Stomach (tissue), 4 donors: ENCODE data around the gene RPL28.

Experiments
- POLR2AphosphoS5 ChIP-seq, 3 donors: sonication (generic); formaldehyde crosslinking; IDR thresholded peaks; one replicate each; pipeline ENCODE4 v1.6.1; 2016; ENCODE audit warnings: antibody characterized with exemption in 3 of 3
- TF ChIP-seq, protein P1 (sequence below), 7 experiments: fragments of 450-650 bp in 4 of 7; fragments of 200-600 bp in 3 of 7; sonication (generic) in 3 of 7; IDR thresholded peaks; one replicate each; pipeline ENCODE4 v1.5.1; 2016 to 2019; ENCODE audit warnings: antibody characterized with exemption in 7 of 7, control low read depth in 2 of 7, mild to moderate bottlenecking in 1 of 7

DNA sequence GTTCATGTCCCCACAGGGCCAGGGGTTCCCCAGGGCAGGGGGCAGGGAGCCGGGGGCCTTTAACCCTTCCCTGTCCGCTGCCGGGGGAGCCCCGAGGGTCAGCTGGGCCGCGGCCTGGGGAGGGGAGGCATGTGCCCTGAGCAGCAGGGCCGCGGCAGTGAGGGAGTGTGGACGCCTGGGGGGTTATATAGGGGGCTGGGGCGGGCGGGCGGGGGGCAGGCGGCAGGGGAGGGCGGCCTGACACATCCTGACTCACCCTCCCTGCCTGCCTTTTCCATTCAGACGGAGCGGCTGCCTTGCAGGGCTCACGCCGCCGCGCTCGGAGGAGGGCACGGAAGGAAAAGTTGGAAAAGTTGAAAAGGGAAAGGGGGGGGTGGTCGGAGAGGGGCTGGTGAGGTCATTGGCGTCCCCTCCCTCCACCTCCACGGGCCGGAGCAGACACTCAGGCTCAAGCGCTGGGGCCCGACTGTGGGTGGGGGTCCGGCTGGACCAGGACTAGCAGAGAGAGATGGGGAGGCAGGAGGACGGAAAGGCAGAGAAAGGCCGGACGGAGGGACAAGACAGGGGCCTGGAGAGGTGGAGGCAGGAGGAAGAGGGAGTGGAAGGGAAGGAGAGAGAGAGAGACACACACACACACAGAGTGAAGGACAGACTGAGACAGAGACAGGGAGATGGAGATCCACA lies 15.3 kb upstream of the RPL28 start, which contains the start of gene IL11:
- TF ChIP-seq, protein P1, sequence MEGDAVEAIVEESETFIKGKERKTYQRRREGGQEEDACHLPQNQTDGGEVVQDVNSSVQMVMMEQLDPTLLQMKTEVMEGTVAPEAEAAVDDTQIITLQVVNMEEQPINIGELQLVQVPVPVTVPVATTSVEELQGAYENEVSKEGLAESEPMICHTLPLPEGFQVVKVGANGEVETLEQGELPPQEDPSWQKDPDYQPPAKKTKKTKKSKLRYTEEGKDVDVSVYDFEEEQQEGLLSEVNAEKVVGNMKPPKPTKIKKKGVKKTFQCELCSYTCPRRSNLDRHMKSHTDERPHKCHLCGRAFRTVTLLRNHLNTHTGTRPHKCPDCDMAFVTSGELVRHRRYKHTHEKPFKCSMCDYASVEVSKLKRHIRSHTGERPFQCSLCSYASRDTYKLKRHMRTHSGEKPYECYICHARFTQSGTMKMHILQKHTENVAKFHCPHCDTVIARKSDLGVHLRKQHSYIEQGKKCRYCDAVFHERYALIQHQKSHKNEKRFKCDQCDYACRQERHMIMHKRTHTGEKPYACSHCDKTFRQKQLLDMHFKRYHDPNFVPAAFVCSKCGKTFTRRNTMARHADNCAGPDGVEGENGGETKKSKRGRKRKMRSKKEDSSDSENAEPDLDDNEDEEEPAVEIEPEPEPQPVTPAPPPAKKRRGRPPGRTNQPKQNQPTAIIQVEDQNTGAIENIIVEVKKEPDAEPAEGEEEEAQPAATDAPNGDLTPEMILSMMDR (IDR thresholded peaks at IDR 0.05), result no peak
- TF ChIP-seq POLR2AphosphoS5 (IDR thresholded peaks at IDR 0.05), result no peak
